T-cell (primary cell): ENCODE measurements around the gene ADGRL3. TPM values are rescaled to one million over a fixed set of nuclear protein-coding genes. Genes with fewer than 3 reads are reported as not detected.

Source experiments
- ATAC-seq, 4 experiments: fragments of 200-7000 bp in 3 of 4; fragments of 150-1000 bp in 1 of 4; cut with Tn5 transposase; replicated peaks in 1 of 4; 1 replicate in 3 of 4; 2 replicates in 1 of 4; pipeline ENCODE4 v1.10.0; 2021; ENCODE audit warnings: moderate library complexity in 3 of 4, mild to moderate bottlenecking in 2 of 4, moderate number of reproducible peaks in 1 of 4
- CTCF ChIA-PET, 2 donors: fragments of 300-600 bp; sonication (Branson Sonifier 250); formaldehyde crosslinking; loops; one replicate each; lab custom pipeline; 2022; ENCODE audit warnings: antibody characterized with exemption in 2 of 2; lab: Charles Lee
- POLR2A ChIA-PET, 2 donors: fragments of 300-600 bp; sonication (Branson Sonifier 250); formaldehyde crosslinking; loops; one replicate each; lab custom pipeline; 2022; ENCODE audit warnings: antibody characterized with exemption in 2 of 2; lab: Charles Lee
- DNase-seq, 35 experiments: peaks; one replicate each; pipeline versions ENCODE4 v3.0.0 to v3.0.0-alpha.2; 2013 to 2023
- H3K27ac ChIP-seq: one replicate; pipeline ENCODE4 v1.5.1; 2013; ENCODE audit warnings: low read length
- H3K27me3 ChIP-seq, 2 experiments: replicated peaks in 1 of 2; 1 replicate in 1 of 2; 2 replicates in 1 of 2; pipeline versions ENCODE4 v1.6.1 to v1.7.0; 2013; ENCODE audit warnings: low read length in 1 of 2, mixed read lengths in 1 of 2; ENCODE audit not compliant: control insufficient read depth in 2 of 2, insufficient read depth in 2 of 2; ENCODE audit errors: extremely low read depth in 1 of 2
- H3K36me3 ChIP-seq, 2 donors: 1 replicate in 1 of 2; 2 replicates in 1 of 2; pipeline versions ENCODE4 v1.6.1 to v1.7.0; 2013; ENCODE audit warnings: low read length in 1 of 2; ENCODE audit not compliant: control insufficient read depth in 2 of 2, insufficient read depth in 1 of 2; ENCODE audit errors: extremely low read depth in 1 of 2
- H3K4me1 ChIP-seq, 2 experiments: 1 replicate in 1 of 2; 2 replicates in 1 of 2; pipeline versions ENCODE4 v1.6.1 to v1.7.0; 2013; ENCODE audit warnings: low read length in 2 of 2, mixed read lengths in 1 of 2; ENCODE audit not compliant: insufficient read depth in 2 of 2, control insufficient read depth in 1 of 2; ENCODE audit errors: extremely low read depth in 1 of 2
- H3K4me3 ChIP-seq, 2 donors: 1 replicate in 1 of 2; 2 replicates in 1 of 2; pipeline versions ENCODE4 v1.5.1 to v1.7.0; 2013; ENCODE audit warnings: mild to moderate bottlenecking in 2 of 2, low read length in 1 of 2, moderate library complexity in 1 of 2; ENCODE audit not compliant: control insufficient read depth in 1 of 2; ENCODE audit errors: extremely low read depth in 1 of 2
- H3K9me3 ChIP-seq: 2 replicates; pipeline ENCODE4 v1.7.0; 2013
- H3K27ac Mint-ChIP-seq, 2 donors: one replicate each; pipeline ENCODE4 v1.8.0; 2020 to 2021; ENCODE audit warnings: mild to moderate bottlenecking in 2 of 2, mixed read lengths in 2 of 2
- H3K27me3 Mint-ChIP-seq, 2 donors: one replicate each; pipeline ENCODE4 v1.8.0; 2021 to 2022; ENCODE audit warnings: mixed read lengths in 2 of 2
- H3K36me3 Mint-ChIP-seq: one replicate; pipeline ENCODE4 v1.8.0; 2021; ENCODE audit warnings: mixed read lengths
- H3K4me1 Mint-ChIP-seq, 3 donors: one replicate each; pipeline ENCODE4 v1.8.0; 2020 to 2022; ENCODE audit warnings: mixed read lengths in 3 of 3, mild to moderate bottlenecking in 1 of 3
- H3K4me3 Mint-ChIP-seq, 3 donors: one replicate each; pipeline ENCODE4 v1.8.0; 2020 to 2022; ENCODE audit warnings: mild to moderate bottlenecking in 3 of 3, mixed read lengths in 3 of 3, moderate library complexity in 3 of 3
- H3K9me3 Mint-ChIP-seq, 3 donors: one replicate each; pipeline ENCODE4 v1.8.0; 2020 to 2022; ENCODE audit warnings: mixed read lengths in 3 of 3
- WGBS: methylation state at CpG from one replicate; pipeline ENCODE4 v1.1.5; 2013; ENCODE audit warnings: missing lambda C conversion rate; ENCODE audit not compliant: insufficient coverage; 5-methylcytosine and 5-hydroxymethylcytosine counted together
- total RNA-seq, 35 experiments: library from RNA in 6 of 35; stranded (reverse) in 6 of 35; fragments of 120-200 nt in 1 of 35; gene quantifications; one replicate each; pipeline versions ENCODE4 v1.2.1 to v1.2.4 and lab custom pipeline; 2013 to 2026

ADGRL3 gene
- total RNA-seq, 5 donors from 2014 or later (not counting 1 experiment from before 2014, with no cell fraction given) = 0.09 TPM; not detected in 4

- ChIA-PET POLR2A (no interaction called here), CTCF (no interaction called here)
Measured at GRCh38 chr4:61571761-61572559, 371.8 kb downstream of the ADGRL3 start.

GRCh38 chr4:61575796-61576195 lies 375.7 kb downstream of the ADGRL3 start:
- ChIA-PET CTCF (no interaction called here), POLR2A (no interaction called here)
- no peak overlapping the region for H3K27ac Mint-ChIP-seq
- DNase-seq (no peak), ATAC-seq (no peak)
- no peaks in the 10 kb centered on the region for H3K4me1 ChIP-seq
- H3K9me3 Mint-ChIP-seq = peaks cover 4 to 22% (median 11%) of the 10 kb centered on the region in 3 donors
- no peaks in the 10 kb centered on the region for H3K4me1 Mint-ChIP-seq
- no peaks in the 10 kb centered on the region for H3K36me3 Mint-ChIP-seq
- H3K27me3 ChIP-seq = no peaks in the 10 kb centered on the region
- H3K4me3 ChIP-seq = no peak overlapping the region
- no peaks in the 10 kb centered on the region for H3K36me3 ChIP-seq
- H3K4me3 Mint-ChIP-seq = no peak overlapping the region
- H3K27ac ChIP-seq = no peak overlapping the region
- no peaks in the 10 kb centered on the region for H3K9me3 ChIP-seq
- no peaks in the 10 kb centered on the region for H3K27me3 Mint-ChIP-seq
- WGBS = no CpG with 5 or more reads among the region's 2 CpGs

More at GRCh38 chr4:61571761-61572559, 371.8 kb downstream of the ADGRL3 start:
- Mint-ChIP-seq H3K9me3 (peaks cover 7 to 17% (median 12%) of the 10 kb centered on the region in 3 donors), H3K36me3 (no peaks in the 10 kb centered on the region), H3K4me1 (no peaks in the 10 kb centered on the region), H3K4me3 (no peak overlapping the region), H3K27me3 (no peaks in the 10 kb centered on the region), H3K27ac (no peak overlapping the region)
- WGBS = no CpG with 5 or more reads among the region's 2 CpGs
- no peaks in the 10 kb centered on the region for H3K4me1 ChIP-seq
- DNase-seq = no peak
- no peak for ATAC-seq
- no peak overlapping the region for H3K4me3 ChIP-seq
- H3K27me3 ChIP-seq = no peaks in the 10 kb centered on the region
- H3K36me3 ChIP-seq = no peaks in the 10 kb centered on the region
- H3K27ac ChIP-seq = no peak overlapping the region
- H3K9me3 ChIP-seq = no peaks in the 10 kb centered on the region

GRCh38 chr4:61579786-61580185 lies 379.7 kb downstream of the ADGRL3 start:
- Mint-ChIP-seq H3K4me3 (no peak overlapping the region), H3K9me3 (peaks cover 14 to 34% (median 24%) of the 10 kb centered on the region in 3 donors), H3K4me1 (no peaks in the 10 kb centered on the region), H3K27ac (no peak overlapping the region), H3K36me3 (no peaks in the 10 kb centered on the region), H3K27me3 (no peaks in the 10 kb centered on the region)
- Histone ChIP-seq H3K27me3 (no peaks in the 10 kb centered on the region), H3K27ac (no peak overlapping the region), H3K4me3 (no peak overlapping the region), H3K4me1 (no peaks in the 10 kb centered on the region), H3K36me3 (no peaks in the 10 kb centered on the region), H3K9me3 (no peaks in the 10 kb centered on the region)
- ATAC-seq (no peak), DNase-seq (no peak)
- CTCF ChIA-PET = no interaction called here
- WGBS = no CpG with 5 or more reads among the region's 1 CpG
- POLR2A ChIA-PET = no interaction called here

- CTCF ChIA-PET = no interaction called here
- Mint-ChIP-seq H3K9me3 (peaks cover 13 to 34% (median 24%) of the 10 kb centered on the region in 3 donors), H3K36me3 (no peaks in the 10 kb centered on the region), H3K4me3 (no peak overlapping the region), H3K4me1 (no peaks in the 10 kb centered on the region), H3K27ac (no peak overlapping the region), H3K27me3 (no peaks in the 10 kb centered on the region)
- no peak overlapping the region for H3K27ac ChIP-seq
- H3K27me3 ChIP-seq = no peaks in the 10 kb centered on the region
- POLR2A ChIA-PET = no interaction called here
- H3K4me1 ChIP-seq = no peaks in the 10 kb centered on the region
- ATAC-seq = no peak
- DNase-seq = no peak
- no peak overlapping the region for H3K4me3 ChIP-seq
- no peaks in the 10 kb centered on the region for H3K36me3 ChIP-seq
- no CpG with 5 or more reads among the region's 5 CpGs for WGBS
- no peaks in the 10 kb centered on the region for H3K9me3 ChIP-seq
Measured at GRCh38 chr4:61580721-61581377, 380.7 kb downstream of the ADGRL3 start.

GRCh38 chr4:61583696-61584095 lies 383.6 kb downstream of the ADGRL3 start:
- no peaks in the 10 kb centered on the region for H3K4me1 ChIP-seq
- Mint-ChIP-seq H3K9me3 (peaks cover 16 to 25% (median 17%) of the 10 kb centered on the region in 3 donors), H3K36me3 (no peaks in the 10 kb centered on the region), H3K4me1 (no peaks in the 10 kb centered on the region), H3K27ac (no peak overlapping the region), H3K4me3 (no peak overlapping the region), H3K27me3 (no peaks in the 10 kb centered on the region)
- no peaks in the 10 kb centered on the region for H3K9me3 ChIP-seq
- no CpG with 5 or more reads among the region's 1 CpG for WGBS
- ATAC-seq = no peak
- no peak overlapping the region for H3K27ac ChIP-seq
- H3K36me3 ChIP-seq = no peaks in the 10 kb centered on the region
- no peak overlapping the region for H3K4me3 ChIP-seq
- ChIA-PET POLR2A (interaction anchor here in 1 of 2 donors (0.7 kb wide), 1 partner anchor 431 kb away, joined by 3 read pairs; no protein-coding TSS in a partner anchor), CTCF (no interaction called here)
- DNase-seq = no peak
- H3K27me3 ChIP-seq = no peaks in the 10 kb centered on the region

GRCh38 chr4:61588621-61589402 lies 388.7 kb downstream of the ADGRL3 start:
- ChIA-PET POLR2A (no interaction called here), CTCF (no interaction called here)
- Mint-ChIP-seq H3K36me3 (no peaks in the 10 kb centered on the region), H3K27me3 (no peaks in the 10 kb centered on the region), H3K9me3 (peaks cover 3 to 9% (median 5%) of the 10 kb centered on the region in 3 donors), H3K27ac (no peak overlapping the region), H3K4me1 (no peaks in the 10 kb centered on the region), H3K4me3 (no peak overlapping the region)
- no peaks in the 10 kb centered on the region for H3K4me1 ChIP-seq
- no peak for ATAC-seq
- H3K27me3 ChIP-seq = no peaks in the 10 kb centered on the region
- no peak for DNase-seq
- no peak overlapping the region for H3K4me3 ChIP-seq
- H3K27ac ChIP-seq = no peak overlapping the region
- H3K9me3 ChIP-seq = no peaks in the 10 kb centered on the region
- WGBS = 80% methylated on average over 1 of the region's 5 CpGs
- H3K36me3 ChIP-seq = no peaks in the 10 kb centered on the region
